Skin epidermis (tissue), 12 donors: ENCODE results near the gene HOXD3.

Experiments
- H3K27ac ChIP-seq, 21 experiments: fragments of 200-600 bp; sonication (generic) in 11 of 21; one replicate each; pipeline ENCODE4 v1.5.0; 2020; ENCODE audit warnings: mild to moderate bottlenecking in 3 of 21, inconsistent platforms in 2 of 21, moderate library complexity in 2 of 21
- H3K4me3 ChIP-seq, 7 experiments: fragments of 200-600 bp; sonication (generic) in 2 of 7; one replicate each; pipeline ENCODE4 v1.5.0; 2020; ENCODE audit warnings: inconsistent platforms in 2 of 7, mild to moderate bottlenecking in 2 of 7, moderate library complexity in 1 of 7

Gene HOXD3

DNA sequence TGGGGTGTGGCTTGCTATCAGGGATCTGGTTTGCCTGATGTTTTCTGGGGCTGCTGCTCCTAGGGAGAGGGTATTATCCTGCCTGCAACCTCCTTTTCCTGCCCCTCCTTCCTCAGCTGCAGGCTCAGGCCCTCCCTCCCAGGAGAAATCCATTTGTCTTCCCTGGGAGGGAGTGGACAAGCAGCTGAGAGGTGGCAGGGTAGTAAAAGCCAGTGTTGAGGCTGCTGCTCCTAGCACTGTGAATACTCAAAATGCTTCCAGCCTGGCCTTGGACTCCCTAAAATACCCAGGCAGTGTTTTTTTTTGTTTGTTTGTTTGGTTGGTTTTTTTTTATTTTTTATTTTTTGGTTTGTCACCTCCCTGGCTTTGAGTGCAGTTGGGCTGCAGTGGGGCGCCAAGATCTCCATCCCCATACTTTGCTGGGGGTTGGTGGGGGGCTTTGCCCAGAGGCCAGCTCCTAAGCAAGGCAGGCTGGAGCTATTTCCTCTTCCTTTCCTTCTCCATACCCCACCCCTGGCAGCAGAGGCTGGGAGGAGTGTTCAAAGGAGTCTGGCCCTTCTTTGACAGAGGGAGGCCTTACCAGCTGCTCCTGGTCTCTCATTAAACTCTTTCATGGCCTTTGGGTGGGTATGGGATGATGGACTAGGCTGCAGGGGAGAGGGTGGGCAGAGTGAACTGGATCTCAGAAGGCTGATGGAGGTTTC, 13.6 kb downstream of the HOXD3 start:
- Histone ChIP-seq H3K4me3 (no peak overlapping the region), H3K27ac (no peak overlapping the region)

DNA sequence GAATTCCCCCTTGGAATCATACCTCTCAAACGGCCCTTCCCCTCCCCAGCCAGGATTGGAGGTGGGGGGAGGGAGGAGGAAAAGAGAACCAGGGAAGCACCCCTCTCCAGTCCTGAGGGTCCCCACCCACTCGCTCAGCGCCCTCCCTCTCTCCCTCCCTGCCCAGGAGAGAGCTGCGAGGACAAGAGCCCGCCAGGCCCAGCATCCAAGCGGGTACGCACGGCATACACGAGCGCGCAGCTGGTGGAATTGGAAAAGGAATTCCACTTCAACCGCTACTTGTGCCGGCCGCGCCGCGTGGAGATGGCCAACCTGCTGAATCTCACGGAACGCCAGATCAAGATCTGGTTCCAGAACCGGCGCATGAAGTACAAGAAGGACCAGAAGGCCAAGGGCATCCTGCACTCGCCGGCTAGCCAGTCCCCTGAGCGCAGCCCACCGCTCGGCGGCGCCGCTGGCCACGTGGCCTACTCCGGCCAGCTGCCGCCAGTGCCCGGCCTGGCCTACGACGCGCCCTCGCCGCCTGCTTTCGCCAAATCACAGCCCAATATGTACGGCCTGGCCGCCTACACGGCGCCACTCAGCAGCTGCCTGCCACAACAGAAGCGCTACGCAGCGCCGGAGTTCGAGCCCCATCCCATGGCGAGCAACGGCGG, 14.4 kb downstream of the HOXD3 start:
- H3K27ac ChIP-seq: no peak overlapping the region
- no peak overlapping the region for H3K4me3 ChIP-seq

DNA sequence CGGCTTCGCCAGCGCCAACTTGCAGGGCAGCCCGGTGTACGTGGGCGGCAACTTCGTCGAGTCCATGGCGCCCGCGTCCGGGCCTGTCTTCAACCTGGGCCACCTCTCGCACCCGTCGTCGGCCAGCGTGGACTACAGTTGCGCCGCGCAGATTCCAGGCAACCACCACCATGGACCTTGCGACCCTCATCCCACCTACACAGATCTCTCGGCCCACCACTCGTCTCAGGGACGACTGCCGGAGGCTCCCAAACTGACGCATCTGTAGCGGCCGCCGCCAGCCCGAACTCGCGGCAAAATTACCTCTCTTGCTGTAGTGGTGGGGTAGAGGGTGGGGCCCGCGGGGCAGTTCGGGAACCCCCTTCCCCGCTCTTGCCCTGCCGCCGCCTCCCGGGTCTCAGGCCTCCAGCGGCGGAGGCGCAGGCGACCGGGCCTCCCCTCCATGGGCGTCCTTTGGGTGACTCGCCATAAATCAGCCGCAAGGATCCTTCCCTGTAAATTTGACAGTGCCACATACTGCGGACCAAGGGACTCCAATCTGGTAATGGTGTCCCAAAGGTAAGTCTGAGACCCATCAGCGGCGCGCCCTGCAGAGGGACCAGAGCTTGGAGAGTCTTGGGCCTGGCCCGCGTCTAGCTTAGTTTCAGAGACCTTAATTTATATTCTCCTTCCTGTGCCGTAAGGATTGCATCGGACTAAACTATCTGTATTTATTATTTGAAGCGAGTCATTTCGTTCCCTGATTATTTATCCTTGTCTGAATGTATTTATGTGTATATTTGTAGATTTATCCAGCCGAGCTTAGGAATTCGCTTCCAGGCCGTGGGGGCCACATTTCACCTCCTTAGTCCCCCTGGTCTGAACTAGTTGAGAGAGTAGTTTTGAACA, 15.1 kb downstream of the HOXD3 start:
- no peak overlapping the region for H3K27ac ChIP-seq

DNA sequence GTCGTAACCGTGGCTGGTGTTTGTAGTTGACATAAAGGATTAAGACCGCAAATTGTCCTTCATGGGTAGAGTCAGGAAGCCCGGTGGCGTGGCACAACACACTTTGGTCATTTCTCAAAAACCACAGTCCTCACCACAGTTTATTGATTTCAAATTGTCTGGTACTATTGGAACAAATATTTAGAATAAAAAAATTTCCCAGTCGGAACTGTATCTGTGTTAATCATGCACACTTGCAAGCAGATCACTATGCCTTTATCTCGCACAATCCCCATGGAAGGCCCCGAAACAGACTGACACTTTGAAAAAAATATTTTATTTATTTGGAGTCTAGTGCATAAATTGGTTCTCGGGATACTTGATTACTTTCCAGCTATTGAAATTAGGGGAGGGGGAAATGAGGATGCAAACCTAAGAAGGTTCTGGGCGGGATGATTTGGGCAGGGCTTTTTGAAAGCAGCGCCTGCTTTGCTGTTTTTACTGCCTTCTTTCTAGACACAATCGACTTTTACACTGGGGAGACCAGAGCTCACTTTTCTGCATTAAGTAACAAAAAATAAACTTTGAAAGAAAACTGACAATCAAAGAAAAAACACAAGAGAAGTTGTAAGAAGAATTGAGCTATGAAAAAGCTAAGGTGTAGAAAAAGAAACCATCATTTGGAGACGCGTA, 15.9 kb downstream of the HOXD3 start:
- Histone ChIP-seq H3K4me3 (no peak overlapping the region), H3K27ac (no peak overlapping the region)

More for the DNA sequence above, 15.1 kb downstream of the HOXD3 start:
- H3K4me3 ChIP-seq: no peak overlapping the region

DNA sequence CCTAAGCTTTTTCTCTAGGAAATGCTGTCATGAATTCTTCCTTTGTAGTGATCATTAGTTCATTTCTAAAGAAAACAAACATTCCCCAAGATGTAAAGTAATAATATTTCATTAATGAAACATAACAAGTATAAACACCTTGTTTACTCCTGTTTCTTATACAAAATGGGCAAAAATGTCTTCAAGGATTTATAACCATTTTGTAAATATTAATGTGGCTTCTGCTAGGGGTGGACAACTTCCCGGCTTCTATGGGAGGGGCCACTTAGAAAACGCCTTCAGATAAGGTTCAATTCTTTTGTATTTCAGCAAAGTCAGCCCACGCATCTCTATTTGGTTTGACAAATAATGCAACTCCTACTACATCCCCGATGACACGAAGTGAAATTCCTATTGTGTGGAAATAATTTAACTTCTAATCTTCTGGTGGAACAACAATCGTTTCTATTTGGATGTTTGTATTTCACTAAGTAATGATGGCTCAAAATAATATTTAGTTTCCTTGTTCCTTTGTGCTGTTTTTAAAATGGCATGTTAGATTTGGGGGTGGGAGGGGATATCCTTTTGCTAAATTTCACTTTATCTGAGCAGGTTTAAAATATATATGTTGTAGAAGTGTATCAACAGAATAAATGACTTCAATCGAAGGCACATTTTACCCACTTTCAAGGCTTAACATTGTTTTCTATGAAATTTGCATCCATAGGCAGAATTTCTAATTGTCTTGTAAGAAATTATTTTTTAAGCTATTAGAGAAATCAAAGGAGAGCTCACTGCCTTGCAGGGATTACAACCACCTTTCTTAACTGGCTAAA, 16.7 kb downstream of the HOXD3 start:
- Histone ChIP-seq H3K4me3 (no peak overlapping the region), H3K27ac (no peak overlapping the region)

DNA sequence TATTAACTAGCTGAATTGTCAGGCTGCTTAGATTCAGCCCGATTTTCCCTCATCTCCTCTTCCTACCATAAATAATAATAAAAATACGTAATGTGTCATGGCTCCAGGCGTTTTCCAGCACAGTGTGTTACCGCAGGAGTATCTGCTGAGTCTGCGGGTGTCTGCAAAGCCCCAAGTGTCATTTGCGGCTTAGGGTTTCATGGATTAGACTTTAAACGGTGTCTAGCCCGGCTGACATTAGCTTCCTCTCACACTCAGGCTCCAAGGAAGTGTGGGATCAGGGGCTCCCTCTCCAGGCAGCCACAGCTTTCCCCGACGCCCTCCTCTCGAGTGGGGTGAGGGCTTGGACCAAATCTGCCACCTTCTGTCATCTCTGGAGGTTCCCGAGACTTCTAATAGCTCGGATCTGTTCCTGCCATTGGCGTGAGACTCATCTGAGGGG, 17.3 kb downstream of the HOXD3 start:
- Histone ChIP-seq H3K27ac (no peak overlapping the region), H3K4me3 (no peak overlapping the region)

DNA sequence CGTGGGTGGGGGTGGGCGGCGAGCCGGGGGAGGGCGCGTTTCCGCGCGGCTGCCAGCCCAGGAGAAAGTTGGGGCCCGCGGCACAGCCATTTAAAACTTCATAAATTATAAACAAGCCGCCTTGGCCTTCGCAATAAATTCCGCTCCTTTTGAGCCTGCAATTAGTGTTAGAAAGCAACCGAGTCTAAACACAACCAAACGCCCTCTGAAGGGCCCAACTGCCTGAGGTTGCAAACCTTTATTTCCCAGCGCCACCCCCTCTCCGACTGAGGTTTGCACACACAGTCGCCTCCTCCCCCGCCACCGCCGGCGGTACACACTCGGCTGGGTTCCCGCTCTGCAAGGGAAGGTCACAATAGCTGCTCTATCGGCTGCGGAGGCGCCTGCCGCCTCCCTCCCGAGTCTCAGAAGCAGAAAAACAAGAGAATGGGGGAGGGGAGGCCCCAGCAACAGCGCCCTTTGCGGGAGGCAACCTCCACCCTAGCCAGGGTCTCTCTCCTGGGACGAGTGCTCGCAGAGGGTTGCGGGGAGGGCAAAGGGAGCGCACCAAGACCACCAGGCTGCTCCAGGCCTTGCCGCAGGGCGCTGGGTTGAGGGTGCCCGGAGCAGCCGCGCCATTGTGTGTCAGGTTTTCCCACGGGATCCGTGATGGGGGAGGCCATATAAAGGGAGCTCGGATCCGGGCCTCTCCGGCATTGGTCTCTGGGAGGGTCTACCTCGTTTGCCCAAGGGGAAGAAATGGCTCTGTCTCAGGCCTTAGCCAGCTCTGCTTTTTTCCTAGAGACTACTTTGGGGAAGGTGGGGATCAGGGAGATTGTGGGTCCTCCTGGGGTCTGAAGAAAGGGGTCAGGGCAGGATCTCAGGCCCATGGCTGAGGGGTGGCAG, 18.0 kb downstream of the HOXD3 start:
- no peak overlapping the region for H3K27ac ChIP-seq
- H3K4me3 ChIP-seq: no peak overlapping the region

DNA sequence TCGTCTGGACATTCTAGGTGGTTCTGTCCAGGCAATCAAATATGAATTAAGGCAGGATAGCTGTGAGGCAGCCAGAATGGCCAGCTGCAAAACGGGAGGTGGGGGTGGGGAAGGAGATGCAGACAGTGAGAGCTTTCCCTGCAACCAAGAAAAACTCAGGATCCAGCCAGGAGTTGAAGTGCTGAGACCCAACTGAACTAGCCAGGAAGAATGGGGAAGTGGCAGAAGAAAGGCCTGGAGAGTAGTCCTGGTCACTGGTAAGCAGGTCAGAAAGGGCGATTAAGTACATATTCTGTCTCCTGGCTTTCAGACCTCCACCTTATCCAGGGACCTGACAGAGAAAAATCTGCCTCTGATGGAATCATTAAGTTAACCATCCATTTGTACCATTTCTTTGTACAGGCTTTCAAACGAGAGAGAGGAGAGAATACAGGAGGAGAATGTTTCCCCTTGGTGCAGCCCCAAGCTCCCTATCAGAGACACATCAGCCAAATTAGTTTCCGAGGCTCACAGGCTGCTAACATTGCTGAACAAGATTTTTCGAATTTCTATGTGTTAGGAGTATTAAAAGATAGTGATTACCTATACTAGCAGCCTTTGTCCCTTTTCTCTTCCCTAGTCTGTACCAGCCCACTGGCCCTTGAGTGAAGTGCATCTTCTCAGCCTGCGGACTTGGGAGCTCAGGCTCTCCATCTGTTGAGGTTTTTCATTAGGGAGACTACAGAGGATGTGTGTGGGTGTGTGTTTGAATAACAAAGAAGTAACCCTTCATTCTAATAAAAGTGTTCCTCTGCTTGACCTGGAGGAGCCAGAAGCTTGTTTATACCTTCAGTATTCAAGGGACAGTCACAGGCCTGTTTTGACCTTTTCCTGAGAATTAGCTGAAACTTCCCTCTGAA, 18.9 kb downstream of the HOXD3 start:
- Histone ChIP-seq H3K4me3 (no peak overlapping the region), H3K27ac (no peak overlapping the region)

DNA sequence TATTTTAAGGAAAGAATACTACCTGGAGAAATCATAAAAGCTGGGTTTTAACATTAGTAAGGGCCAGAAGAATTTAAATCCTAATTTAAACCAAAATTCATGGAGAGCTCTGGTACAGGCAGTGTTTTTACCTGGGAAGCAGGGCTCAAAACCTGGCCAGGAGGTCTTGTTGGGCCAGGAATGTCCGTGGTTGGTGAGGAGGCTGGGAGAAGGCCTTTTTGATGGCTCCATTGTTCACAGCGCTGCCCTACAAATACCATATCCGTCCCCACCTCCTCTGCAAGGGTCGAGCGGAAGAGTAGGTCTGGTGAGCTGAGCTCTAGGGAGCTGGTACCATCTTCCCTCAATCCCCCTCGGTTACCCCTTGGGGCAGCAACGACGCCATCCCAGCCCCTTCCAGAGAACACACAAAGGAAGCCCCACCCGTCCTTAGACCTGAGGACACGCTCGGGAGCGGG, 20.5 kb downstream of the HOXD3 start:
- Histone ChIP-seq H3K4me3 (peak overlapping the region; percentile 18 to 44 (median 28)), H3K27ac (peak overlapping the region in 6 of 21 experiments; percentile 12 to 63 (median 33))

DNA sequence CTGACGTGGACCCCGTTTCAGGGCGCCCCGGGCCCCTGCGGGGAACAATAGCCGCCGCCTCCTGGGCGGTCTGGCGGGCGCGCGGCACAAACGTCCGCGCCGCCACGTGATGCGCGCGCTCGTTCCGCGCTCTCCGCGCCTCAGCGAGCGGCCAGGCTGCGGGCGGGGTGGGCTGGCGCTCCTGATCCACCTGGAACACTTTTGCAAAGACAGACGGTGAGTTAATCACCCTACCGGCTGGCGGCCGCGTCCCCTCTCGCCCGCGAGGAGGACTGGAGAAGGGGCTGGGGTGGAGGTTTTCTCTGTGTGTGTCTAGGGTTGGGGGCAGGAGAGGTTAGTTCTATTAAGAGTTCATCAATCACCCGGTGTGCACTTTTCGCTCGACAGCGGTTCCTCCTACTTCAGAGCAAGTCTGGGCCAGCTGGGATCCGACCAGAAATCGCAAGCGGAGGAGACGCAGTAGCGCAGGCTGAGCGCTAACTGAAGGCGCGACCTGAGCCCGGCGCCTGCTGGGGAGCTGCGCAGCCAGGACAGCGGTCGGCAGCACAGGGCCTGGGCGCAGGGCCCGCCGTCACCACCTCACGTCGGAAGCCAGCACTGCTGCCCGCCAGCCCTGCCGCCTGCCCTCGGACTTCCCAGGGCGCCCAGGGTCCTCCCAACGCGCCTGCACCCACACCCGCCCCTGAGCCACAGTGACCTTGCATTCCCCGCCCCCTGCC, 21.1 kb downstream of the HOXD3 start:
- H3K4me3 ChIP-seq: peak overlapping the region; percentile 18 to 44 (median 28)
- peak overlapping the region in 8 of 21 experiments; percentile 12 to 63 (median 46) for H3K27ac ChIP-seq

DNA sequence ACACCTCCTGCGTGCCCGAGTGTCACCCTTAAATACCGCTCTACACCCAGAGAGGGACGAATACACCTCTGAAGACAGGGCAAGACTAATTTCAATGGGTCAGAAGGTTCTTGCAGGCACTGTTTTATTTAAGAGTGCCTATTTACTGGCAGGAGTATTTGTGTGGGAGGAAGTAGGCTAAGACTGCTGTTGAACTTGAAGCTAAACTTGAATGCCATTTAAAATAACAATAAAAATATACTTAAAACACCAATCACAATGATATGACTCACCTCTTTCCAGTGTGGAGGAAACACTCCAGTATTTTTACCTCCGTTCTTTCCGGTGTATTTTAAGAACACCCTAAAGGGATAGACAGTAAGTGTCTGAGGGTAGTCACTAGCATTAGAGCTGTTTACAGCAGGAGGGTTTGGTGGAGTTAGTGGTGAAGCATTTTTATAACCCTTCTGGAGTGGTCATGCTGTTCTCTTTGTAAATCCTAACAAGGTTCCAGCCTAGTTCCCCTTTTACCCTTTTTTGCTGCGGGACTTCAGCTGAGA, 21.7 kb downstream of the HOXD3 start:
- Histone ChIP-seq H3K4me3 (peak overlapping the region in 6 of 7 experiments; percentile 18 to 44 (median 28)), H3K27ac (peak overlapping the region in 3 of 21 experiments; percentile 48 to 63 (median 59))

DNA sequence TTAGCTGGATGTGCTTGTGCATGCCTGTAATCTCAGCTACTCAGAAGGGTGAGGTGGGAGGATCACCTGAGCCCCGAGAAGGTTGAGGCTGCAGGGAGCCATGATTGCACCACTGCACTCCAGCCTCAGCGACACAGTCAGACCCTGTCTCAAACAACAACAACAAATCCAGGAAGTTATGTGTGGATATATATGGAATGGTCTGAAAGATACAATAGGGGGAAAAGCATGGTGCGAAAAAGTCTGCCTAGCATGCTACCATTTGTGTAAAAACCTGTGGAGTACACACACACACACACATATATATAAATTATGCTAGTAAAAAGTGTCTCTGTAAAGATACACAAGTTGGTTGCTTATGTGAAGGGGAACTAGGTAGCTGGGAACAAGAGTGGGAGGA, 24.4 kb downstream of the HOXD3 start:
- H3K4me3 ChIP-seq: no peak overlapping the region
- H3K27ac ChIP-seq: no peak overlapping the region

DNA sequence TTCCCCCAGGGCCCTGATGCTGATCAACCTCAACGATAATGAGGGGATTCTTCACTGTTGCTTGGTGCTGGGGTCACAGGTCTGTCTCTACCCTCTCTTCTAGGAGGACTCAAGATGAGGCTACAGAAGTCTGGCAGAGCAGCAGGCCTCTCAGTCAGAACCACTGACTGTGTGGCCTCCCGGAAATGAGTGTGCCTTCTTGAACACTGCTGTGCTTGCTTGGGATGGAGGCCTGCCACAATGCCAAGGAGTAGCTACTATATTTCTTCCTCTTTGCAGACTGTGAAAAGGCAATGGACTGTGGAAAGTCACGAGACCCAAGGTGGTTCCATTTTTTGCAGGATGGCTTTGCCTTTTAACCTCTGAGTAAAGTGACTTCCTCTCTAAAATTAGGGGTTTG, 25.6 kb downstream of the HOXD3 start:
- H3K4me3 ChIP-seq: no peak overlapping the region
- H3K27ac ChIP-seq: no peak overlapping the region

DNA sequence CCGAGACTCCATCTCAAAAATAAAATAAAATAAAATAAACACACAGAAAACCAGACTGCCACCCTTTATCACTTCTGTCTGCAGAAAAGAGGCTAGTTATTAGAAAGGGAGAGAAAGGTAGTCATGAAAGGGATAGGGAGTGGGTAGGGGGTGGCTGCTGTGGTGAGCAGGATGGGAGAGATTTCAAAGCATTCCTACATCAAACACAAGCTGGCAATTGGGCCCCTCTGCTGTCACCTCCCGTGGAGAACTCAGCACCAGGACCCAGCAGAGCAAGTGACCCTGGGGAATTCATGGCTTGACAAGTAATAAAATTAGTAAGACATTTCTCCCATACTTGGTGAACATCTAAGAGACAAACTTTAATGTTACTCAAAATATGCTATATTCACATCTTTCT, 27.6 kb downstream of the HOXD3 start:
- H3K27ac ChIP-seq: no peak overlapping the region
- H3K4me3 ChIP-seq: no peak overlapping the region

DNA sequence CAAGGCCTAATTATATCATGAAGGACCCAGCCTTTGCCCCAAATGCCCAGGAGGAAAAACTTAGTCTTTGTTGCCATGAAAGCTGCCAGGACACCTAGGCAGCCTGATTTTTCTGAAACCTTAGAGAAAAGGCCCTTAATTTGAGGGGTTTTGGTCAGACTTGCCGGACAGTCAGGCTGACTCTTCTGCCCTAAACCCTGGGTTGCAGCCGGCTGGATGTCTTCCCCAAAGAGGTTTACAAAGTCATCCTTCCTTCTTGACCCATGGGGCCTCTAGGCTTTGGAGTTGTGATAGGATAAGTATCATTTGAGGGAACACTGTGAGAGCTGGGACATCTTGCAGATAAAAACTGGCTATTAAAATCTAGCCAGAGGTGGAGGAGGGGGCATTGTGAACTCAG, 28.9 kb downstream of the HOXD3 start:
- H3K4me3 ChIP-seq: no peak overlapping the region
- no peak overlapping the region for H3K27ac ChIP-seq
